IMR-90 (cell line): Measurements from ENCODE around the gene LUZP2. TPM values are rescaled to one million over a fixed set of nuclear protein-coding genes. Genes with fewer than 3 reads are reported as not detected.
"Not testable (repeated sequence)": the region's sequence is repeated elsewhere in the genome, so short reads cannot be mapped to it uniquely, and the experiment has no call there.

Source experiments
- ATAC-seq: fragments of 200-7000 bp; cut with Tn5 transposase; 2 replicates; pipeline ENCODE4 v1.9.1; 2020; ENCODE audit warnings: low read depth, mild to moderate bottlenecking, moderate library complexity
- BruUV-seq: library from RNA; stranded (reverse); fragments of 400-500 nt; replicated peaks from 2 replicates; lab custom pipeline; 2021; lab: Mats Ljungman, UMichigan
- CTCF ChIA-PET: fragments of 300-600 bp; formaldehyde crosslinking; extraction: SDS; loops from one replicate; lab custom pipeline; 2021; ENCODE audit warnings: antibody characterized with exemption; lab: Yijun Ruan, JAX
- POLR2A ChIA-PET: fragments of 300-600 bp; sonication (Branson Sonifier 250); formaldehyde crosslinking; loops from one replicate; lab custom pipeline; 2022; ENCODE audit warnings: antibody characterized with exemption; ENCODE audit not compliant: unreplicated experiment; lab: Charles Lee
- DNase-seq: peaks from one replicate; pipeline ENCODE4 v3.0.0; 2013
- H2AFZ ChIP-seq: replicated peaks from 2 replicates; pipeline ENCODE3; 2013; ENCODE audit warnings: low read length, mild to moderate bottlenecking; ENCODE audit not compliant: poor library complexity
- H2AK5ac ChIP-seq: 2 replicates; pipeline ENCODE4 v1.6.1; 2013; ENCODE audit warnings: low read depth, low read length, inconsistent platforms
- H2AK9ac ChIP-seq: replicated peaks from 2 replicates; pipeline ENCODE3; 2013; ENCODE audit warnings: mild to moderate bottlenecking, low read depth, low read length, moderate library complexity; ENCODE audit not compliant: poor library complexity
- H2BK120ac ChIP-seq: 2 replicates; pipeline ENCODE4 v1.6.1; 2013; ENCODE audit warnings: low read depth, low read length, inconsistent platforms
- H2BK15ac ChIP-seq: 3 replicates; pipeline ENCODE4 v1.6.1; 2013; ENCODE audit warnings: low read depth, low read length, inconsistent platforms
- H2BK20ac ChIP-seq: 2 replicates; pipeline ENCODE4 v1.6.1; 2013; ENCODE audit warnings: low read depth, mild to moderate bottlenecking, inconsistent platforms, low read length, moderate library complexity
- H2BK5ac ChIP-seq: 2 replicates; pipeline ENCODE4 v1.6.1; 2013; ENCODE audit warnings: mild to moderate bottlenecking, low read depth, low read length, inconsistent platforms; ENCODE audit not compliant: poor library complexity, severe bottlenecking
- H3K14ac ChIP-seq: replicated peaks from 2 replicates; pipeline ENCODE4 v1.6.1; 2013; ENCODE audit warnings: low read depth, low read length, inconsistent platforms
- H3K18ac ChIP-seq: 2 replicates; pipeline ENCODE4 v1.6.1; 2013; ENCODE audit warnings: low read depth, low read length, control low read depth
- H3K23ac ChIP-seq: 2 replicates; pipeline ENCODE4 v1.6.1; 2013; ENCODE audit warnings: low read depth, low read length, inconsistent platforms
- H3K27ac ChIP-seq: 2 replicates; pipeline ENCODE4 v1.5.1; 2013; ENCODE audit warnings: mild to moderate bottlenecking, control low read depth, low read length; ENCODE audit not compliant: insufficient read depth
- H3K27me3 ChIP-seq: 2 replicates; pipeline ENCODE4 v1.6.1; 2013; ENCODE audit warnings: low read length; ENCODE audit not compliant: control insufficient read depth, insufficient read depth
- H3K36me3 ChIP-seq: 2 replicates; pipeline ENCODE4 v1.6.1; 2013; ENCODE audit warnings: low read length, mixed read lengths; ENCODE audit not compliant: control insufficient read depth, insufficient read depth
- H3K4ac ChIP-seq: 2 replicates; pipeline ENCODE4 v1.6.1; 2013; ENCODE audit warnings: low read depth, low read length, inconsistent platforms
- H3K4me1 ChIP-seq: 2 replicates; pipeline ENCODE4 v1.6.1; 2013; ENCODE audit warnings: low read length, mixed read lengths; ENCODE audit not compliant: control insufficient read depth, insufficient read depth
- H3K4me2 ChIP-seq: 2 replicates; pipeline ENCODE4 v1.6.1; 2013; ENCODE audit warnings: low read depth, mild to moderate bottlenecking, control low read depth, low read length, moderate library complexity
- H3K4me3 ChIP-seq: 2 replicates; pipeline ENCODE4 v1.5.1; 2013; ENCODE audit warnings: low read depth, mild to moderate bottlenecking, control low read depth, low read length, moderate library complexity; ENCODE audit not compliant: insufficient read depth
- H3K56ac ChIP-seq: 2 replicates; pipeline ENCODE4 v1.6.1; 2013; ENCODE audit warnings: low read length, inconsistent platforms; ENCODE audit not compliant: insufficient read depth; ENCODE audit errors: extremely low read depth
- H3K79me1 ChIP-seq, 2 experiments: 2 replicates each; pipeline ENCODE4 v1.6.1; 2013; ENCODE audit warnings: low read length in 2 of 2, inconsistent platforms in 1 of 2, low read depth in 1 of 2
- H3K9ac ChIP-seq: 2 replicates; pipeline ENCODE4 v1.6.1; 2013; ENCODE audit warnings: low read depth, low read length, control low read depth
- H3K9me1 ChIP-seq: 2 replicates; pipeline ENCODE4 v1.6.1; 2013; ENCODE audit warnings: low read length, inconsistent platforms; ENCODE audit not compliant: insufficient read depth
- H3K9me3 ChIP-seq: 2 replicates; pipeline ENCODE4 v1.6.1; 2013; ENCODE audit warnings: low read length; ENCODE audit not compliant: control insufficient read depth, insufficient read depth
- H4K20me1 ChIP-seq: 2 replicates; pipeline ENCODE4 v1.6.1; 2013; ENCODE audit warnings: low read length, inconsistent platforms; ENCODE audit not compliant: insufficient read depth
- H4K5ac ChIP-seq: 2 replicates; pipeline ENCODE4 v1.6.1; 2013; ENCODE audit warnings: mild to moderate bottlenecking, low read depth, low read length, control low read depth
- H4K8ac ChIP-seq, 2 experiments: 2 replicates each; pipeline ENCODE4 v1.6.1; 2013; ENCODE audit warnings: low read depth in 2 of 2, low read length in 2 of 2, control low read depth in 1 of 2, inconsistent platforms in 1 of 2
- H4K91ac ChIP-seq: 2 replicates; pipeline ENCODE4 v1.6.1; 2013; ENCODE audit warnings: low read depth, low read length, inconsistent platforms; ENCODE audit not compliant: insufficient read depth
- MAFK ChIP-seq: IDR thresholded peaks from 2 replicates; pipeline ENCODE4 v1.6.1; 2012; ENCODE audit warnings: low read depth, low read length, improper control_type of control experiment
- WGBS, 2 experiments: methylation state at CpG; one replicate each; pipeline versions ENCODE4 v1.1.5 to v1.1.7; 2013; ENCODE audit warnings: missing lambda C conversion rate in 2 of 2; ENCODE audit not compliant: insufficient read length in 1 of 2; ENCODE audit errors: extremely low coverage in 2 of 2; 5-methylcytosine and 5-hydroxymethylcytosine counted together
- dilution Hi-C: fragments of 300-500 bp; cut with HindIII; formaldehyde crosslinking; loops from one replicate; pipeline ENCODE4 v1.14.3; 2018; ENCODE audit warnings: low sequenced_read_pairs; ENCODE audit not compliant: unreplicated experiment
- in situ Hi-C: fragments of 300-500 bp; cut with MboI; formaldehyde crosslinking; loops from 3 replicates; pipeline ENCODE4 v1.14.3; 2019; ENCODE audit warnings: low sequenced_read_pairs, inconsistent platforms, mixed read lengths
- intact Hi-C: fragments of 100-400 bp; cut with micrococcal nuclease; formaldehyde crosslinking; loops from 2 replicates; pipeline ENCODE4 v1.10.0; 2022
- polyA plus RNA-seq, 3 experiments: library from polyadenylated mRNA; depleted of rRNA; stranded (reverse); fragments of >200 nt; gene quantifications; 2 replicates each; pipeline ENCODE4 v1.2.3, GENCODE V29; 2012; ENCODE audit warnings: low replicate concordance in 1 of 3
- total RNA-seq: library from RNA; depleted of rRNA; stranded (reverse); fragments of >200 nt; gene quantifications from 2 replicates; pipeline ENCODE4 v1.2.3, GENCODE V29; 2012

The LUZP2 gene
- total and polyA plus RNA-seq, 2 of the 4 experiments (the other 2 are of a cell fraction), result 0.89 to 2.0 TPM

- H2AFZ ChIP-seq, H3K27ac ChIP-seq, H3K4me1 ChIP-seq, H3K56ac ChIP-seq, in situ Hi-C loops, H2BK20ac ChIP-seq, H3K9ac ChIP-seq, H2BK5ac ChIP-seq, CTCF ChIA-PET, POLR2A ChIA-PET, H3K4me3 ChIP-seq, H3K36me3 ChIP-seq, H3K79me1 ChIP-seq, H3K9me3 ChIP-seq, H3K4ac ChIP-seq, H2BK15ac ChIP-seq, BruUV-seq, H3K18ac ChIP-seq, H2BK120ac ChIP-seq, H4K91ac ChIP-seq, H3K23ac ChIP-seq, H3K4me2 ChIP-seq, H2AK5ac ChIP-seq, H3K27me3 ChIP-seq, H2AK9ac ChIP-seq, DNase-seq, H3K14ac ChIP-seq, H4K20me1 ChIP-seq, H4K8ac ChIP-seq, ATAC-seq, H4K5ac ChIP-seq, H3K9me1 ChIP-seq, intact Hi-C loops, dilution Hi-C loops: not testable (repeated sequence)
- peak; percentile 60 for TF ChIP-seq MAFK
- WGBS, 2 experiments, result no CpG with 5 or more reads among the region's 5 CpGs
Measured at GRCh38 chr11:24999929-25000328, 503.1 kb downstream of the LUZP2 start.
